ENCODE measurements around the gene TXLNG. TPM values are rescaled to one million over a fixed set of nuclear protein-coding genes. Genes with fewer than 3 reads are reported as not detected.

Gene TXLNG
- total and polyA plus RNA-seq, 2 donors (not counting 3 experiments of a cell fraction or from before 2014, with no cell fraction given): 6.8 to 7.6 TPM

DNA sequence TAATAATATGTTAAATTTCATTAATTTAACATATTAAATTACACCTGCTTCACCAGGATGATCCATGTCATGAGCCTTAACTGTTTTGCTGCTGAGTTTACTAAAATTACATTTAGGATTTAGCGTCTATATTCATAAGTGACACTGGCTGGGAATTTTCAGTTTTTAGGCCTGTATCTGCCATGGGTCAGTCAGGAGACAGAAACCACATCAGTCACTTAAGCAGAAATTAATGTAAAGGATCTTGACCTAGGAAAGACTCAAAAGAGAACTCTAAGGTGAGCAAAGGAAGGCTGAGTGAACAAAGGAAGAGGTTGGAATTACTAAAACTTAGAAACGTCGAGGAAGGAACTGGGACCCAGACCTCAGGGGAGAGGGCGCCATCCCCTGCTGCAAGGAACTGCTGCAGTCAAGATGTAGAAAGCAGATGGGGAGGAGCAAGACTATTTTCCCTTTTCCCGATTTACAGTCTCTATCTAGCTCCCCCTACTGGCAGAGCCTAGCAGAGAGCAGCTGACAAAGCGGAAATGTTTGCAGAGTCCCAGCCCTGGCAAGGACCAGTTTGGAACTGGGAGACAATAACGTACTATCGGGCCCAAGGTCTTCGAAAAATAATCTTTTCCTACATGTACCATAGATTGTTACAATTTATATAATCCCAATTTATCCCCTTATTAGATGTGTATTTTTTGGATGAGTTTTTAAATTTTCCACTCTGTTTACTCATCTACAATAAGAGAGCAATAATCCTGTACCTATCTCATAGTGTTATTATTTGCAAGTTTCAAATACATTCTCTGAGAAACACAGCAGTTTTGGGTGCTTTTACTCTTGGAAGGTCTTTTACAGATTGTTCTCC, 106.5 kb downstream of the TXLNG start:
- H3K79me2 ChIP-seq (ENCODE audit: control insufficient read depth, insufficient read depth, low read length): no peaks in the 10 kb centered on the region
- dilution Hi-C loops (cut with MboI; ENCODE audit: extremely low pct_ligation_motif_present, low sequenced_read_pairs): no loop called here
- no peaks in the 10 kb centered on the region for H3K4me1 ChIP-seq (ENCODE audit: control insufficient read depth, extremely low read depth, insufficient read depth, low read length)
- peak; percentile 99 for FAIRE-seq
- H3K4me2 ChIP-seq (ENCODE audit: insufficient read depth, low read length): no peak overlapping the region
- H3K27me3 ChIP-seq (ENCODE audit: control insufficient read depth in 2 of 2, insufficient read depth in 2 of 2, low read length in 2 of 2): no peaks in the 10 kb centered on the region
- POLR2A ChIA-PET: no interaction called here
- no peak overlapping the region for H3K4me3 ChIP-seq (replicated peaks in 1 of 3; ENCODE audit: insufficient read depth in 1 of 3, low read depth in 1 of 3, low read length in 3 of 3)
- DNase-seq (ENCODE audit: low read depth, low spot score): peak; percentile 70
- peak overlapping the region; percentile 56 for H2AFZ ChIP-seq (ENCODE audit: low read depth, low read length)
- no peaks in the 10 kb centered on the region for H3K9me3 ChIP-seq (replicated peaks; ENCODE audit: control insufficient read depth, insufficient read depth, low read length)
- H3K9ac ChIP-seq (replicated peaks; ENCODE audit: extremely low read depth, insufficient read depth, low read length): no peak overlapping the region
- no peaks in the 10 kb centered on the region for H3K9me1 ChIP-seq (replicated peaks; ENCODE audit: control insufficient read depth, extremely low read depth, insufficient read depth, low read length)
- BruUV-seq (replicated peaks): no TSS peak
- intact Hi-C loops (cut with micrococcal nuclease): loop anchor here (1.0 to 2.0 kb wide), 2 partner anchors 66 to 154 kb away; no protein-coding TSS in a partner anchor
- no peak overlapping the region for H3K27ac ChIP-seq (ENCODE audit: insufficient read depth, low read depth, low read length)
- CTCF ChIA-PET: interaction anchor here (0.6 to 4.0 kb wide), 18 partner anchors 9 to 229 kb away, joined by 3 to 48 read pairs (median 3); no protein-coding TSS in a partner anchor
- H4K20me1 ChIP-seq (replicated peaks; ENCODE audit: control insufficient read depth, extremely low read depth, insufficient read depth, low read length): no peaks in the 10 kb centered on the region
- H3K36me3 ChIP-seq (ENCODE audit: control insufficient read depth in 2 of 2, extremely low read depth in 1 of 2, insufficient read depth in 2 of 2, low read length in 2 of 2): no peaks in the 10 kb centered on the region
- TF ChIP-seq, protein P1, sequence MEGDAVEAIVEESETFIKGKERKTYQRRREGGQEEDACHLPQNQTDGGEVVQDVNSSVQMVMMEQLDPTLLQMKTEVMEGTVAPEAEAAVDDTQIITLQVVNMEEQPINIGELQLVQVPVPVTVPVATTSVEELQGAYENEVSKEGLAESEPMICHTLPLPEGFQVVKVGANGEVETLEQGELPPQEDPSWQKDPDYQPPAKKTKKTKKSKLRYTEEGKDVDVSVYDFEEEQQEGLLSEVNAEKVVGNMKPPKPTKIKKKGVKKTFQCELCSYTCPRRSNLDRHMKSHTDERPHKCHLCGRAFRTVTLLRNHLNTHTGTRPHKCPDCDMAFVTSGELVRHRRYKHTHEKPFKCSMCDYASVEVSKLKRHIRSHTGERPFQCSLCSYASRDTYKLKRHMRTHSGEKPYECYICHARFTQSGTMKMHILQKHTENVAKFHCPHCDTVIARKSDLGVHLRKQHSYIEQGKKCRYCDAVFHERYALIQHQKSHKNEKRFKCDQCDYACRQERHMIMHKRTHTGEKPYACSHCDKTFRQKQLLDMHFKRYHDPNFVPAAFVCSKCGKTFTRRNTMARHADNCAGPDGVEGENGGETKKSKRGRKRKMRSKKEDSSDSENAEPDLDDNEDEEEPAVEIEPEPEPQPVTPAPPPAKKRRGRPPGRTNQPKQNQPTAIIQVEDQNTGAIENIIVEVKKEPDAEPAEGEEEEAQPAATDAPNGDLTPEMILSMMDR (IDR thresholded peaks at IDR 0.05; ENCODE audit: extremely low read depth in 1 of 2, insufficient read depth in 1 of 2, low read depth in 1 of 2, low read length in 2 of 2): peak; percentile 67 to 76
- TF ChIP-seq POLR2AphosphoS5 (IDR thresholded peaks at IDR 0.05; ENCODE audit: insufficient read depth, low read depth, low read length) (no peak), EZH2 (IDR thresholded peaks at IDR 0.05; ENCODE audit: borderline replicate concordance, low read depth, low read length, severe bottlenecking) (no peak)

Small RNAs within 50 kb of the gene (small RNA-seq; reads per million reads assigned to genes)
- 0.88 reads per million for gene RNU4-6P (ENCODE audit: insufficient read depth, insufficient read length, low read depth, low replicate concordance)
- gene RNU7-56P (ENCODE audit: insufficient read depth, insufficient read length, low read depth, low replicate concordance): not detected
- gene RPL12P49 (ENCODE audit: insufficient read depth, insufficient read length, low read depth, low replicate concordance): not detected

Other genes with a start within 250 kb of the TXLNG start
- not detected in 2 replicates for gene S100G, start 136.3 kb upstream of the TXLNG start, total RNA-seq
- gene S100G, start 136.3 kb upstream of the TXLNG start, polyA plus RNA-seq: not detected in 2 replicates
- gene CTPS2, start 73.8 kb upstream of the TXLNG start, total RNA-seq: 15.1 and 15.7 TPM in 2 replicates
- gene CTPS2, start 73.8 kb upstream of the TXLNG start, polyA plus RNA-seq: 6.4 and 7.4 TPM in 2 replicates
- 21.9 and 22.2 TPM in 2 replicates for gene SYAP1, start 66.9 kb upstream of the TXLNG start, total RNA-seq
- 2.6 and 3.4 TPM in 2 replicates for gene SYAP1, start 66.9 kb upstream of the TXLNG start, polyA plus RNA-seq
- gene RBBP7, start 83.9 kb downstream of the TXLNG start, total RNA-seq: 129 and 130 TPM in 2 replicates
- gene RBBP7, start 83.9 kb downstream of the TXLNG start, polyA plus RNA-seq: 69.7 and 81.5 TPM in 2 replicates
- gene REPS2, start 160.2 kb downstream of the TXLNG start, total RNA-seq: 2.6 and 4.9 TPM in 2 replicates
- gene REPS2, start 160.2 kb downstream of the TXLNG start, polyA plus RNA-seq: 0.78 and 0.91 TPM in 2 replicates

All from endothelial cell of umbilical vein (primary cell).